Measurements from ENCODE around the gene CYP26A1.

The CYP26A1 gene

DNA sequence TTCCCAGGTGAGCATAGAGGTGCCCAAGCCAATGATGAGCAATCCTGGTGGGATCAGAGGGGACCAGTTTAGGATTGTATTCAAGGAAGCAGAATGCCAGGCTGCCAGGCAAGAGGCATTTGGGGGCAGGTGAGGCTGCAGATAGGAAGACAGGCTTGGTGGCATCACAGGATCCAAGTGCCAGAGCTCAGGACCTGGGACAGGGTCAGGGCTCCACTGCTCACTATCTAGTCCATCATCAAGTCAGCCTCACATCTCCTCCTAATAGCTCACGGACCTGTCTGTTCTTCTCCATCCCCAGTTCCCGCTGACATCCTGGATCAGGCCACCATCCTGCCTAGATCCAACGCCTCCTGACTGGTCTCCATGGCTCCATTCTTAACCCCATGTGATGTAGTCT is 47.6 kb downstream of the CYP26A1 start:
- H3K79me2 ChIP-seq: no peaks in the 10 kb centered on the region
- no peak overlapping the region for H3K27ac ChIP-seq
- H3K4me2 ChIP-seq (ENCODE audit: low read length): no peak overlapping the region
- no peaks in the 10 kb centered on the region for H3K36me3 ChIP-seq (ENCODE audit: control insufficient read depth, insufficient read depth, low read length)
- H3K9me3 ChIP-seq (ENCODE audit: control insufficient read depth, low read length): no peaks in the 10 kb centered on the region
- no peaks in the 10 kb centered on the region for H3K27me3 ChIP-seq (ENCODE audit: control insufficient read depth, insufficient read depth, low read length)
- no peak overlapping the region for H3K4me3 ChIP-seq (ENCODE audit: low read depth, low read length)
- no peak overlapping the region for H3K9ac ChIP-seq
- no peaks in the 10 kb centered on the region for H3K4me1 ChIP-seq
- TF ChIP-seq, protein P1, sequence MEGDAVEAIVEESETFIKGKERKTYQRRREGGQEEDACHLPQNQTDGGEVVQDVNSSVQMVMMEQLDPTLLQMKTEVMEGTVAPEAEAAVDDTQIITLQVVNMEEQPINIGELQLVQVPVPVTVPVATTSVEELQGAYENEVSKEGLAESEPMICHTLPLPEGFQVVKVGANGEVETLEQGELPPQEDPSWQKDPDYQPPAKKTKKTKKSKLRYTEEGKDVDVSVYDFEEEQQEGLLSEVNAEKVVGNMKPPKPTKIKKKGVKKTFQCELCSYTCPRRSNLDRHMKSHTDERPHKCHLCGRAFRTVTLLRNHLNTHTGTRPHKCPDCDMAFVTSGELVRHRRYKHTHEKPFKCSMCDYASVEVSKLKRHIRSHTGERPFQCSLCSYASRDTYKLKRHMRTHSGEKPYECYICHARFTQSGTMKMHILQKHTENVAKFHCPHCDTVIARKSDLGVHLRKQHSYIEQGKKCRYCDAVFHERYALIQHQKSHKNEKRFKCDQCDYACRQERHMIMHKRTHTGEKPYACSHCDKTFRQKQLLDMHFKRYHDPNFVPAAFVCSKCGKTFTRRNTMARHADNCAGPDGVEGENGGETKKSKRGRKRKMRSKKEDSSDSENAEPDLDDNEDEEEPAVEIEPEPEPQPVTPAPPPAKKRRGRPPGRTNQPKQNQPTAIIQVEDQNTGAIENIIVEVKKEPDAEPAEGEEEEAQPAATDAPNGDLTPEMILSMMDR (IDR thresholded peaks at IDR 0.05): no peak
- H2AFZ ChIP-seq: no peak overlapping the region

DNA sequence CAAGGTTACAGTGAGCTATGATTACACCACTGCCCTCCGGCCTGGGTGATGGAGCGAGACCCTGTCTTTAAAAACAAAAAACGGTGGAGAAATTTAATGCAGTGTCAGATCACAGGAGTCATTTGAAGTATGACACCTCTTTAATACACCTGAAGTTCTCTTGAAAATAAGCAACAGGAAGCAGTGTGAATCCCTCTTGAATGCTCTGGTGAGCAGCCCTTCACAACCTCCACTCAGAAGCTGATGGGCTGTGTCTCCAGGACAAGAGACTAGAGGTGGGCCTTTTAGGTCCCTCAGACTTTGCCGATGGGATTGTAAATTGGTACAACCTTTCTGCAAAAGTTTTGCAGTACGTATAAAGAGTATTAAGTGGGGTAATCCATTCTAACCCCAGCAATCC is 50.1 kb downstream of the CYP26A1 start:
- no peaks in the 10 kb centered on the region for H3K27me3 ChIP-seq (ENCODE audit: control insufficient read depth, insufficient read depth, low read length)
- no peak overlapping the region for H3K27ac ChIP-seq
- H3K9me3 ChIP-seq (ENCODE audit: control insufficient read depth, low read length): no peaks in the 10 kb centered on the region

DNA sequence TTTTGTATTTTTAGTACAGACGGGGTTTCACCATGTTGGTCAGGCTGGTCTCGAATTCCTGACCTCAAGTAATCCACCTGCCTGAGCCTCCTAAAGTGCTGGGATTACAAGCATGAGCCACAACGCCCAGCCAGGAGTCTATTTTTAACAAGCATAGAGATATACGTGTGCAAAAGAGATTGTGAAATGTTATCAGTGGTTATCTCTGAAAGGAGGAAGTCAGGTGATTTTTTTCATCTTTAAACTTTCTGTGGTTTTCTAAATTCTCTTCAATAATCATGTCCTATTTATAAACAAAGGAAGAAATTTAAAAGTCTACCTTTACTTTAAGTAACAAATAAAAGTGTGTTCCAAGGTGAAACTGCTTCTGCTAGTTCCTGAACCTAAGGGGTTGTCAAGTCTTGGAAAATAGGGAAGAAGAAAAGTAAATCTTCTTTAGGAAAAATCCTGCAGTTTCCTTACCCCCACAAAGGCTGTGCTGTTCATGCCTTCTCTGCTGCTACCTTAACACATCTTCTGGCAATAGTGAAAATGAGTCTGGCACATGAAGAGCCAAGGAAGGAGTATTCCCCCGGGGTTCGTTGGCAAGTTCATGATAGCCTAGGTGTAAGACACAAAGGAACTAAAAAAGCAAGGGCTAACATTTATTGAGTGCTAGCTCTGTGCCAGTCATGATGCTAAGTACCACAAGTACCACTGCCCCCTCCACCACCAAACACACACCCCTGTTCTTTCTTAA is 51.1 kb downstream of the CYP26A1 start:
- Histone ChIP-seq H3K4me1 (no peaks in the 10 kb centered on the region), H3K4me2 (ENCODE audit: low read length) (no peak overlapping the region), H3K9ac (no peak overlapping the region), H3K36me3 (ENCODE audit: control insufficient read depth, insufficient read depth, low read length) (no peaks in the 10 kb centered on the region), H3K79me2 (no peaks in the 10 kb centered on the region), H3K27ac (no peak overlapping the region), H3K27me3 (ENCODE audit: control insufficient read depth, insufficient read depth, low read length) (no peaks in the 10 kb centered on the region), H3K9me3 (ENCODE audit: control insufficient read depth, low read length) (no peaks in the 10 kb centered on the region), H3K4me3 (ENCODE audit: low read depth, low read length) (no peak overlapping the region), H2AFZ (no peak overlapping the region)
- TF ChIP-seq, protein P1 (IDR thresholded peaks at IDR 0.05): no peak

More for the DNA sequence above, 50.1 kb downstream of the CYP26A1 start:
- Histone ChIP-seq H2AFZ (no peak overlapping the region), H3K4me1 (no peaks in the 10 kb centered on the region), H3K36me3 (ENCODE audit: control insufficient read depth, insufficient read depth, low read length) (no peaks in the 10 kb centered on the region), H3K4me3 (ENCODE audit: low read depth, low read length) (no peak overlapping the region), H3K9ac (no peak overlapping the region), H3K79me2 (no peaks in the 10 kb centered on the region), H3K4me2 (ENCODE audit: low read length) (no peak overlapping the region)
- TF ChIP-seq, protein P1 (IDR thresholded peaks at IDR 0.05): no peak

DNA sequence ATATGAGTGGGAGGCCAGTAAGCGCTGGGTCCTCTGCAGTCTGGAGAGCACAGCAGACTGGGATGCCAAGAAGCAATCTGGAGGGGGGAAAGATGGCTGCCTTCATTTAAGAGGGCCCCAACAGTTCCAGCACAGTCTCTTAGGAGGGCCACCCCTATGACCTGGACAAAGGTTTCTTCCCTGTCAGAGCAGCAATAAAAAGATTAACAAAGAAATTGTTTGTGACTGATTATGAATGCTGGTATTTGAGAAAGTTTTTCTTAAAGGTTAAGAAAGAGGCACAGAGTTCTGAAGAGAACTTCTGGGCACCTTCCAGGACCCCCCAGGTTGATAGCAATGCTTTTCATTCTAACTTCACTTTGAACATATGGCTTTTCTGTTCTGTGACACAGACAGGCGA is 52.3 kb downstream of the CYP26A1 start:
- H2AFZ ChIP-seq: no peak overlapping the region
- no peak overlapping the region for H3K4me2 ChIP-seq (ENCODE audit: low read length)
- no peaks in the 10 kb centered on the region for H3K4me1 ChIP-seq
- TF ChIP-seq, protein P1 (IDR thresholded peaks at IDR 0.05): no peak
- no peaks in the 10 kb centered on the region for H3K27me3 ChIP-seq (ENCODE audit: control insufficient read depth, insufficient read depth, low read length)
- H3K36me3 ChIP-seq (ENCODE audit: control insufficient read depth, insufficient read depth, low read length): no peaks in the 10 kb centered on the region
- H3K27ac ChIP-seq: no peak overlapping the region
- no peak overlapping the region for H3K4me3 ChIP-seq (ENCODE audit: low read depth, low read length)
- no peaks in the 10 kb centered on the region for H3K9me3 ChIP-seq (ENCODE audit: control insufficient read depth, low read length)
- no peak overlapping the region for H3K9ac ChIP-seq
- no peaks in the 10 kb centered on the region for H3K79me2 ChIP-seq

DNA sequence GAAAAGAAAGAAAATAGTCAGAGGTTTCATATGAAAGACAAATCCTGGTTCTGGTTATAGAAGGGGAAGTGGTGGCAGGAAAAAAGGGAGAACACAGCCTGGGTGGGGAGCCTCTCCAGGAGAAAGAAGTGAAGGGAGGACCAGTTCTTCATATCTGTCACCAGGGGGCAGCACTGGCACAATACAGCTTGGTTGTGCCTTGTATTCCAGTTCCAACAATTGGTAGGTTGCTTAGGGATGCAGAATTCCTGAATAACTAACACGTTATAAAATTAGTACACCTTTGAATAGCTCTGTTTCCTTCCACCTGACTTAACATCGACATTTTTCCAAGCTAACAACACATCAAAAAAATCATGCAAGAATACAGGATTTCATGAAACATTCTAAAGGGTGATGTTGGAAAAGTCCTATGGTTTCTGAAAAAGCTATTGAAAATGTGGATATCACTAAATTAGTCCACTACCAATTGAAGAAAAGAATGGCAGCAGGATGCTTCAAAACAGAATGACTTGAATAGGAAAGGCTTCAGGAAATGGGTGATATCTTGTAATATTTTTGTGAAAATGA is 52.9 kb downstream of the CYP26A1 start:
- Histone ChIP-seq H3K27ac (no peak overlapping the region), H3K36me3 (ENCODE audit: control insufficient read depth, insufficient read depth, low read length) (no peaks in the 10 kb centered on the region), H3K9me3 (ENCODE audit: control insufficient read depth, low read length) (no peaks in the 10 kb centered on the region), H3K79me2 (no peaks in the 10 kb centered on the region), H3K4me2 (ENCODE audit: low read length) (no peak overlapping the region), H3K4me3 (ENCODE audit: low read depth, low read length) (no peak overlapping the region), H3K9ac (no peak overlapping the region), H2AFZ (no peak overlapping the region), H3K4me1 (no peaks in the 10 kb centered on the region), H3K27me3 (ENCODE audit: control insufficient read depth, insufficient read depth, low read length) (no peaks in the 10 kb centered on the region)
- TF ChIP-seq, protein P1 (IDR thresholded peaks at IDR 0.05): no peak
